ENCODE measurements around the gene SH2D2A. TPM values are rescaled to one million over a fixed set of nuclear protein-coding genes. Genes with fewer than 3 reads are reported as not detected.
A peak's percentile ranks its signal among the peaks of the same experiment; 100 is the strongest.

Gene SH2D2A
- total RNA-seq, 1 donor from 2014 or later, result 0.88 TPM

- Histone ChIP-seq H3K4me1 (peaks cover 2% of the 10 kb centered on the region), H3K4me3 (no peak overlapping the region), H3K36me3 (no peaks in the 10 kb centered on the region), H3K27me3 (ENCODE audit: low read depth) (peaks cover 90% of the 10 kb centered on the region), H3K9me3 (replicated peaks) (no peaks in the 10 kb centered on the region), H3K27ac (replicated peaks) (no peak overlapping the region)
- no peak for DNase-seq
- TF ChIP-seq CTCF (IDR thresholded peaks at IDR 0.05; ENCODE audit: borderline replicate concordance), result no peak
- intact Hi-C loops (cut with micrococcal nuclease), result no loop called here
Observed at GRCh38 chr1:156839426-156840109, 22.9 kb upstream of the SH2D2A start.

DNA sequence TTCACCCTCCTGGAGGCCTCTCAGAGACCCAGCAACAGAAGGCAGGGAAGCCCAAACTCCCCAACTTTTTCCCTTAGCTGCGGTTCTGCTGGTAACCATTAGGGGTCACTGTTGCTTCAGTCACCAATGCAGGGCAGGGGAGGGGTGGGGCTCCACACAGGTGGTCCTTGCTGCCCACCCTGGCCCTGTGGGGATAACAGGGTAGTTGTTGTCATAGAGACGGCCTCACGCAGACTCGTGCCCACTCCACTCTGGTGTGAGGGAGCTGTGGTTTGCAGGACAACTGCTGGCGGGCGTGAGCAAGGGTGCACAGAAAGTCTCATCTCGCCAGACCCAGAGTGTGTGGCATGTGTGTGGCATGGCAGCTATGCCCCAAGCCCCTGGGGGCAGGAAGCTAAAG is 22.3 kb upstream of the SH2D2A start:
- H3K36me3 ChIP-seq, result no peaks in the 10 kb centered on the region
- no peak overlapping the region for H3K4me3 ChIP-seq
- H3K4me1 ChIP-seq, result no peaks in the 10 kb centered on the region
- H3K9me3 ChIP-seq (replicated peaks), result no peaks in the 10 kb centered on the region
- peak; percentile 89 for TF ChIP-seq CTCF (IDR thresholded peaks at IDR 0.05; ENCODE audit: borderline replicate concordance)
- DNase-seq, result no peak
- H3K27me3 ChIP-seq (ENCODE audit: low read depth), result peaks cover 86% of the 10 kb centered on the region
- intact Hi-C loops (cut with micrococcal nuclease), result no loop called here
- no peak overlapping the region for H3K27ac ChIP-seq (replicated peaks)

DNA sequence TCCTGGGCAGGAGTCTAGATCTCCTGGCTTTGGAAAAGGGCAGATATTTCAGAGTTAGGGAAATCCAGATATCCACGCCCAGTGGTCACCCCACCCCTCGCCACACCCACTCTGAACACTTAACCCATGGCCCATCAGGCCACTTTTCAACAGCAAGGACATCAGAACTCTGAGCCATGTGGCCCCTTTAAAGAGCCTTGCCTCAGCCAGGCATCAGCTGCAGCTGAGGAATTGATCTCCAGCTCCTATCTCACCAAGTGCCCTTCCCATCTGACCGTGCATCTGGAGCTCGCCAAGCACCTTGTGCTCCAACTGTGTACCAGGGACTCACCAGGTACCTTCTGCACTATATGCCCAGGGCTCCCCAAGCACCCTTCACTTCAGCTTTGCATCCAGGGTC is 20.2 kb upstream of the SH2D2A start:
- no peak for DNase-seq
- no peaks in the 10 kb centered on the region for H3K9me3 ChIP-seq (replicated peaks)
- no peaks in the 10 kb centered on the region for H3K4me1 ChIP-seq
- H3K4me3 ChIP-seq, result no peak overlapping the region
- TF ChIP-seq CTCF (IDR thresholded peaks at IDR 0.05; ENCODE audit: borderline replicate concordance), result no peak
- H3K36me3 ChIP-seq, result no peaks in the 10 kb centered on the region
- H3K27ac ChIP-seq (replicated peaks), result no peak overlapping the region
- H3K27me3 ChIP-seq (ENCODE audit: low read depth), result peaks cover 74% of the 10 kb centered on the region
- intact Hi-C loops (cut with micrococcal nuclease), result no loop called here

DNA sequence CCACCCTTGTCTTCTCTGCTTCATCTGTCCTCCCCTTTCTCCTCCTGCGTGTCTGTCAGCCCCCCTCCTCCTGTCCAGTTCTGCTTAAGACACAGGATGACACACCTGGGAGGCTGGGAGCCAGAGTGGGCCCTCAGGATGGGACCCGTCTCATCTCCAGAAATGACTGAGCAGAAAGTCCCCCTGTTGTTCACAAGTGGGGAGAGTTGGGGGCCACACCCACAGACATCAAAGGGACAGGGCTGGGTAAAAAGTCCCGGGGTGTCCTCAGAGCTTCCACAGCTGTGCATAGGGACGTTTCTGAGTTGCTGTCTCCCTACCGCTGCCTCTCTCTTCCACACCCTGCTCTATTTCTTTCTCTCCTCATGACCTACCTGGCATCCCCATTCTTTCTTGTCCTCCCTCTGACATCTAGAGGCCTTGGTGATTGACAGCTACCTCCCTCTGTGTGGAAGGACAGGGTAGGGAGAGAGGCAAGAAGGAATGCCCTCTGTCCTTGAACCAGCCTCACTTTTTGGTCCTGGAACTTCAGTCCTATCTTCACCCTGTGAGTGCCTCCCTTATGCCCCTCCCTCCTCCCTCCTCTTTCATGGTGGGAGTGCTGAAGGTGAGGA is 19.5 kb upstream of the SH2D2A start:
- Histone ChIP-seq H3K9me3 (replicated peaks) (no peaks in the 10 kb centered on the region), H3K27ac (replicated peaks) (no peak overlapping the region), H3K4me1 (no peaks in the 10 kb centered on the region), H3K27me3 (ENCODE audit: low read depth) (peaks cover 71% of the 10 kb centered on the region), H3K36me3 (no peaks in the 10 kb centered on the region), H3K4me3 (no peak overlapping the region)
- intact Hi-C loops (cut with micrococcal nuclease), result no loop called here
- DNase-seq, result no peak
- TF ChIP-seq CTCF (IDR thresholded peaks at IDR 0.05; ENCODE audit: borderline replicate concordance), result no peak

DNA sequence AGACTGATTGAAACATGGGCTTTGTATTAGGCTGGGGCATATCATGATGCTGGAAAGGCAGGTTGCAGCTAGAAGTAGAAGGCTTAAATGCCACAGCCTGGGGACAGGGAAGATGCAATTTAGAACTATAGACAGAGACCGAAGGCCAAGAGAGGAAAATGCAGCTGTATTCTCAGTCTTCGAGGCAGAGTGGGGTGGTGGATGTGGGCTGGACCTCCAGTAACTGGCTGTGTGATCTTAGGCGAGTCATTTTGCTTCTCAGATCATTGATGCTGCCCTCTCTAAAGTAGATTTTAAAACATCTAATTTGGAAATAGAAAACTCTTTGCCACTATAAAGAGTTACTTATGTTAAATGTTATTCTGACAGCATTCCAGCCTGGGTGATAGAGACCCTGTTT is 17.7 kb upstream of the SH2D2A start:
- Histone ChIP-seq H3K27me3 (ENCODE audit: low read depth) (peaks cover 67% of the 10 kb centered on the region), H3K27ac (replicated peaks) (no peak overlapping the region), H3K36me3 (no peaks in the 10 kb centered on the region), H3K4me3 (no peak overlapping the region), H3K9me3 (replicated peaks) (no peaks in the 10 kb centered on the region), H3K4me1 (no peaks in the 10 kb centered on the region)
- intact Hi-C loops (cut with micrococcal nuclease), result no loop called here
- TF ChIP-seq CTCF (IDR thresholded peaks at IDR 0.05; ENCODE audit: borderline replicate concordance), result no peak
- no peak for DNase-seq

Data from left ventricle myocardium inferior (tissue), 1 donor.